Ishikawa (cell line): ENCODE results near the gene MYO1E.

Experiments
- CEBPB ChIP-seq: IDR thresholded peaks from 2 replicates; pipeline ENCODE4 v1.6.1; 2012
- CREB1 ChIP-seq: IDR thresholded peaks from 2 replicates; pipeline ENCODE4 v1.6.1; 2012; ENCODE audit warnings: low read depth
- EGR1 ChIP-seq: IDR thresholded peaks from 2 replicates; pipeline ENCODE4 v1.6.1; 2012
- EP300 ChIP-seq: IDR thresholded peaks from 2 replicates; pipeline ENCODE4 v1.6.1; 2012; ENCODE audit warnings: borderline replicate concordance
- FOXM1 ChIP-seq: IDR thresholded peaks from 2 replicates; pipeline ENCODE4 v1.6.1; 2012; ENCODE audit warnings: low read depth, borderline replicate concordance
- NFIC ChIP-seq: IDR thresholded peaks from 2 replicates; pipeline ENCODE4 v1.6.1; 2012
- RAD21 ChIP-seq: IDR thresholded peaks from 2 replicates; pipeline ENCODE4 v1.6.1; 2012; ENCODE audit warnings: low read depth
- TAF1 ChIP-seq: IDR thresholded peaks from 2 replicates; pipeline ENCODE4 v1.6.1; 2012; ENCODE audit warnings: low read depth, mild to moderate bottlenecking
- TCF12 ChIP-seq: IDR thresholded peaks from 2 replicates; pipeline ENCODE4 v1.6.1; 2012; ENCODE audit warnings: low read depth
- TEAD4 ChIP-seq: IDR thresholded peaks from 2 replicates; pipeline ENCODE4 v1.6.1; 2012
- YY1 ChIP-seq: IDR thresholded peaks from 2 replicates; pipeline ENCODE4 v1.6.1; 2012; ENCODE audit warnings: low read depth
- ZBTB7A ChIP-seq: IDR thresholded peaks from 2 replicates; pipeline ENCODE4 v1.6.1; 2012; ENCODE audit warnings: low read depth
- TF ChIP-seq, protein P1 (sequence below): IDR thresholded peaks from 2 replicates; pipeline ENCODE4 v1.6.1; 2012
- TF ChIP-seq, protein P2 (sequence below): IDR thresholded peaks from 2 replicates; pipeline ENCODE4 v1.6.1; 2012
- TF ChIP-seq, protein P3 (sequence below): IDR thresholded peaks from 2 replicates; pipeline ENCODE4 v1.6.1; 2012; ENCODE audit warnings: low read depth, mild to moderate bottlenecking

MYO1E gene

DNA sequence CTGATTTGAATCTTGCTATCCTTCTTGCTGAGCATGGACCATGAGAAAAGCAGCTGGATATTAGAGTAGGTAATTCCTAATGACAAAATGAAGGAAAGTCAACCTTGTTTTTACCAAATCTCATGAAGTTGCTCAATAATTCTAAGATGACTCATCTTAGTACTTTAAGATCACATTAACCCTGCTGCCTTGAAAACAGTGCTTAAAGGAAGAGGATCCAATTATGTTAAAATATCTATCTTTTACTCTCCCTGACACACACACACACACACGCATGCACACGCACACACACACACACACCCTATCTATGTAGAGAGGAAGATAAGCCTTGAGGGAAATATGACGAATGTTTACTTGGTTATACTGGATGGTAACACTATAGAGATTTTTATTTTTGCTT lies 16.0 kb upstream of the MYO1E start:
- TF ChIP-seq TEAD4 = no peak
- TF ChIP-seq, protein P1, sequence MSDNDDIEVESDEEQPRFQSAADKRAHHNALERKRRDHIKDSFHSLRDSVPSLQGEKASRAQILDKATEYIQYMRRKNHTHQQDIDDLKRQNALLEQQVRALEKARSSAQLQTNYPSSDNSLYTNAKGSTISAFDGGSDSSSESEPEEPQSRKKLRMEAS = no peak

DNA sequence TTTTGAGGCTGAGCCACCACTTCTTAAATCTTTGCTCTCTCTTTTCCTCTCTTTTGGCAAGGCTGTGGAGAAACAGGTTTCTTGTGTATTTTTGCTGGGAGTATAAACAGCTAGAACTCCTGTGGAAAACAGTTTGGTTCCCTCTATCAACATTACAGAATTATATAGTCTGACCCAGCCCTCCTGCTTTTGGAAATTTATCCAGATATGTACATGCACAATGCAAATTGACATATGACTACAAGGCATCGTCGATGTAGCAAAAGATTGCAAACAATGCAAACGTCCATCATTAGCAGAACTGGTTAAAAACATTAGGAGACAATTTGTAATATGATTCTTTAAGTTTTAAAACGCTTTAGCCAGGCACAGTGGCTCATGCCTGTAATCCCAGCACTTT lies 12.5 kb upstream of the MYO1E start:
- TF ChIP-seq YY1 (no peak), CEBPB (no peak), TAF1 (no peak)

DNA sequence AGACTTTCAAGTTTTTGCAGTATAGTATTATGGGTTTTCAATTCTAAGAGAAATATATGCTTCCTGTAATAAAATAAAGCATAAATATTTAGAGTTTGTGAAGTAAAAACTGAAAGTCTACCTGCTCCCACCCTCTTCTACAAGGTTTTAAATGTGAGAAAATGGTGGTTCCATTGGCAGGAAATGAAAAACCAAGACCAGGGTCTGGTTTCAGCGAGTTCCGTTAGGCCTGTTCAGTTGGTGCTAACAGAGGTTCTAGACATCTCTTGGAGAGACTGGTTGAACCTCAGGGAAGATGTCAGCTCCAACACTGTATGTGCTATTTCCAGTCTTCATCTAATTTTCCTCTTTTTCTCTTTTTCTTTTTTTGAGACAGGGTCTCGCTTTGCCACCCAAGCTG lies 11.8 kb upstream of the MYO1E start:
- TF ChIP-seq CEBPB (no peak), ZBTB7A (no peak), RAD21 (no peak), FOXM1 (no peak), CREB1 (no peak), EP300 (no peak), YY1 (no peak)
- TF ChIP-seq, protein P2, sequence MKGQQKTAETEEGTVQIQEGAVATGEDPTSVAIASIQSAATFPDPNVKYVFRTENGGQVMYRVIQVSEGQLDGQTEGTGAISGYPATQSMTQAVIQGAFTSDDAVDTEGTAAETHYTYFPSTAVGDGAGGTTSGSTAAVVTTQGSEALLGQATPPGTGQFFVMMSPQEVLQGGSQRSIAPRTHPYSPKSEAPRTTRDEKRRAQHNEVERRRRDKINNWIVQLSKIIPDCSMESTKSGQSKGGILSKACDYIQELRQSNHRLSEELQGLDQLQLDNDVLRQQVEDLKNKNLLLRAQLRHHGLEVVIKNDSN = no peak
- TF ChIP-seq, protein P3, sequence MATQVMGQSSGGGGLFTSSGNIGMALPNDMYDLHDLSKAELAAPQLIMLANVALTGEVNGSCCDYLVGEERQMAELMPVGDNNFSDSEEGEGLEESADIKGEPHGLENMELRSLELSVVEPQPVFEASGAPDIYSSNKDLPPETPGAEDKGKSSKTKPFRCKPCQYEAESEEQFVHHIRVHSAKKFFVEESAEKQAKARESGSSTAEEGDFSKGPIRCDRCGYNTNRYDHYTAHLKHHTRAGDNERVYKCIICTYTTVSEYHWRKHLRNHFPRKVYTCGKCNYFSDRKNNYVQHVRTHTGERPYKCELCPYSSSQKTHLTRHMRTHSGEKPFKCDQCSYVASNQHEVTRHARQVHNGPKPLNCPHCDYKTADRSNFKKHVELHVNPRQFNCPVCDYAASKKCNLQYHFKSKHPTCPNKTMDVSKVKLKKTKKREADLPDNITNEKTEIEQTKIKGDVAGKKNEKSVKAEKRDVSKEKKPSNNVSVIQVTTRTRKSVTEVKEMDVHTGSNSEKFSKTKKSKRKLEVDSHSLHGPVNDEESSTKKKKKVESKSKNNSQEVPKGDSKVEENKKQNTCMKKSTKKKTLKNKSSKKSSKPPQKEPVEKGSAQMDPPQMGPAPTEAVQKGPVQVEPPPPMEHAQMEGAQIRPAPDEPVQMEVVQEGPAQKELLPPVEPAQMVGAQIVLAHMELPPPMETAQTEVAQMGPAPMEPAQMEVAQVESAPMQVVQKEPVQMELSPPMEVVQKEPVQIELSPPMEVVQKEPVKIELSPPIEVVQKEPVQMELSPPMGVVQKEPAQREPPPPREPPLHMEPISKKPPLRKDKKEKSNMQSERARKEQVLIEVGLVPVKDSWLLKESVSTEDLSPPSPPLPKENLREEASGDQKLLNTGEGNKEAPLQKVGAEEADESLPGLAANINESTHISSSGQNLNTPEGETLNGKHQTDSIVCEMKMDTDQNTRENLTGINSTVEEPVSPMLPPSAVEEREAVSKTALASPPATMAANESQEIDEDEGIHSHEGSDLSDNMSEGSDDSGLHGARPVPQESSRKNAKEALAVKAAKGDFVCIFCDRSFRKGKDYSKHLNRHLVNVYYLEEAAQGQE = no peak

DNA sequence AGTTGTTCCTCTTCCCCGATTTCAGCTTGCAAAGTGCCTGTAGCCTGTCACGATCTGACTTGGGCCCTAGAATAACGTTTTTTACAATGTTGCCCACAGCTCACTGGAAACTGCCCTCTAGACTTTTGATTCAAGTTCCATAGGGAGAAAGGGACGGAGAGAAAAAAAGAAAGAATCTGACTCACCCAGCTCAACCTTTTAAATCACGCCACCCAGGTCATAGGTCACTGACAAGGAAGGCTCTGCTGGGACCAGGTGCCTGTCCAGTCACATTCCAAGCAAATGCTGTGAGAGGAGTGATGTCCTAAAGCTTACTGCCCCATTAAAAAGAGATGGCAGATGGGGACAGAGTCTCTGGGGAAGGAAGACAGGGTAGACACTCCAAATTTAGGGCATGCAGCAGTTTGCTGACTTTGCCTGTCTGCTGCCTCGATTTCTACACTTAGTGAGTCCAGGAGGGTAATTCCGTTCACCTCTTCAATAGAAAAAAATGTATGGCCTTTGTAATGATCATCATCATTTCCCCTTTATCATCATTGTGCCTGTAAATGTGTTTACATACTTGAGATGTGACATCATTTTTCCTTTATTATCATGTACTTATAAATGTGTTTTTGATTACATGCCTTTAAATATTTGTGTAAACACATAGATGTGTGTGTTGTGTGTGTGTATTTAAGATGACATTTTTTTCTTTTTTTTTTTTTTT lies 8.4 kb upstream of the MYO1E start:
- TF ChIP-seq, protein P2 = no peak
- TF ChIP-seq TAF1 (no peak), EGR1 (no peak)

DNA sequence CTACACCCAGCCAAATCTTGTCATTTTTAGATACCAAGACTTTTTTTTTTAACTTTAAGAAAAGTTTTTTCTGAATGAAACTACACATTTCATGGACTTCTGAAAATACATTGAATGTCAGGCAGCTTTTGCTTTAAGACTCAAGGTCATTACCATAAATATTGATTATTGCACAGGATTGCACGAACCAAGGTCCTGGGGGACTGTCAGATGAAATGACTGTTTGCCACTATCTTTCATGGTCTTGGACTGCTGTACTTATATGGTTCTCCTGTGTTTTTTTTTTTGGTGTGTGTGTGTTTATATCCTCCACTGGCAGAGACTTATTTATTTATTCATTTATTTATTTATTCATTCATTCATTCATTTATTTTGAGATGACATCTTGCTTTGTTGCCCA lies 6.9 kb upstream of the MYO1E start:
- no peak for TF ChIP-seq CREB1
- TF ChIP-seq EP300 = no peak
- TF ChIP-seq EGR1 = no peak
- no peak for TF ChIP-seq ZBTB7A
- TF ChIP-seq TAF1 = no peak
- TF ChIP-seq FOXM1 = no peak
- TF ChIP-seq, protein P1 = no peak
- no peak for TF ChIP-seq YY1
- TF ChIP-seq, protein P3 = no peak
- no peak for TF ChIP-seq NFIC
- no peak for TF ChIP-seq TCF12
- TF ChIP-seq CEBPB = no peak
- no peak for TF ChIP-seq TEAD4
- TF ChIP-seq, protein P2 = no peak
- TF ChIP-seq RAD21 = no peak

DNA sequence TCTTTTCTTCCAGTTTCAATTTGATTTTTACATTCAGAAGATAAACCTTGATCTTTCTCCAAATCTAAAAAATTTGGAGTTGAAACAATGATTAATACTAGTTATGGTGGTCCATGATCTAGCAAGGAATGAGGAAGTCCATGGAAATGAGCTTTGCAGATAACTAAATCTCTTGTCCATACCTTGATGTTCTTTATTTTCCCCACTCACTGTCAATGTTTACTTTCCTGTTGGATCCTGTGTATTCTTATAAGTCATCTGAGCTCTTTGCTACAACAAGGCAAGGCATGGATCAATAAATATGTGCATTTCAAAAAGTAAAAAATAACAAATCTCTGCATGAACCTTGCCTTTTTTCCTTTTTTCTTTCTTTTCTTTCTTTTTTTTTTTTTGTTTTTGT lies 6.2 kb upstream of the MYO1E start:
- TF ChIP-seq YY1 = no peak
- TF ChIP-seq ZBTB7A = no peak
- no peak for TF ChIP-seq FOXM1
- TF ChIP-seq TEAD4 = no peak
- TF ChIP-seq, protein P2 = no peak
- TF ChIP-seq TCF12 = no peak
- TF ChIP-seq RAD21 = no peak
- TF ChIP-seq CREB1 = no peak
- no peak for TF ChIP-seq CEBPB
- TF ChIP-seq TAF1 = no peak
- TF ChIP-seq EGR1 = no peak
- TF ChIP-seq, protein P3 = no peak
- TF ChIP-seq EP300 = no peak
- TF ChIP-seq, protein P1 = no peak
- no peak for TF ChIP-seq NFIC
